ENCODE results near the gene GPNMB.

Gene GPNMB

DNA sequence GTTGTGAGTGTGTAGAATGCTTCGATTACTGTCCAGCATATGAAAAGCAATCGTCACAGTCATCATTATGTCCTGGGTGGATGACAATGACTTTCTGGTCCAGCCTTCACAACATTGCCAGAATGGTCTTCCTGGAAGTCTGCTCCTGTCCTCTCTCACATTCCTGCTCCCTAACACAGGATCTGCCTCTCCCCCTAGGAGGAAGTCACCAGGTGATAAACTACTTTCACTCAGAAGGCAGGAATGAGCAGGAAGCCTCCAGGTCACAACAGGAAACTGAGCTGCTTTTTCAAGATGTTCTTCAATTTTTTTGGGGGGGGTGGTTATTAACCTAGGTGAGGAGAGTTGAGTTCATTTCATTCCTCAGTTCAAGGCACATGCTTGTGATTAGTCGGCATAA, 13.6 kb upstream of the GPNMB start:
- DNase-seq: no peak

GRCh38 chr7:23234569-23235296, 11.8 kb upstream of the GPNMB start:
- DNase-seq: no peak

GRCh38 chr7:23235813-23236221, 10.8 kb upstream of the GPNMB start:
- DNase-seq: no peak

DNA sequence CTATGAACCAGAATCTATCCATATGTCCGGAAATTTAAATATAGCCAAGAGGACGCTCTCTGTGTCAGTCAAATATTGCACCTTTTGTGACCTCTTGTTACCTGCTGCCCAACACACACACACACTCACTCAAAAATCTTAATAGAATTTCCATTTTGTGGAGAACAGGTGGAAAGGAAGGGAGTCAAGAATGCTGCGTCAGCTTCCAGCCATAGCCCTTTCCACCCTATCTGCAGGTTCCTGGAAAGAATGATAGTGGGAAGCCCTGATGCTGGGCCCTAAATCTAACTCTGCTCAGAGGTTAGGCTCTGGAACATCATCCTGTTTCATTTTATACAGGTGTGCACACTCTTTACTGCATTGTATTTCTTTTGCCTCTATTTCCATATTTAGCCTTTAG, 9.6 kb upstream of the GPNMB start:
- DNase-seq: no peak

DNA sequence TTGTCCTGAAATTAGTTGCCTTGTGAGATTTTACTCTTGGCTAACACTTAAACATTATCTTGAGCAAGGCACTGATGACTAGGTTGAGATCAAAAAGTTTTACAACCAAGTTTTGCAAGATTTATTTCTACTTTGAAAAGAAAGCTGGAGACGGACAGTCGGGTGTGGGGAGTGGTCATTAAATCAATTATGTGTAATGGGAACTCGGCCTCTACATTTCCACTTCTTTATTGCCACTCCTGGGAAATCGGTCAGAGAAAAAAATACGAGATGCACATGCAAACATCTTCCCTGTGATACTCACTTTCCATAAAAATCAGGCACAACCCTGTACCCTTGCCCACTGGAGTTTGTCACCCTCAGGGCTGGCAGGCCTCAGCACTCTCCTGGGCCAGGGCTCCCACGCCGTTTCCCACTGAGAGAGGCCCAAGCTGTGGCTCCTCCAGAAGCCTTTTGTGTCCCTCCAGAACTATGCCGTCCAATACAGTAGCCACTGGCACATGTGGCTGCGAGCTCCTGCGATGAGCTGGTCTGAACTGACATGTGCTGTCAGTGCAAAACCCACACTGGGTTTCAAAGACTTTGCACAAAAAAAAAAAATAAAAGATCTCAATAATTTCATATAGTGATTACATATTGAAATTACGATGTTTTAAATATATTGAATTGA, 7.5 kb upstream of the GPNMB start:
- DNase-seq: no peak

DNA sequence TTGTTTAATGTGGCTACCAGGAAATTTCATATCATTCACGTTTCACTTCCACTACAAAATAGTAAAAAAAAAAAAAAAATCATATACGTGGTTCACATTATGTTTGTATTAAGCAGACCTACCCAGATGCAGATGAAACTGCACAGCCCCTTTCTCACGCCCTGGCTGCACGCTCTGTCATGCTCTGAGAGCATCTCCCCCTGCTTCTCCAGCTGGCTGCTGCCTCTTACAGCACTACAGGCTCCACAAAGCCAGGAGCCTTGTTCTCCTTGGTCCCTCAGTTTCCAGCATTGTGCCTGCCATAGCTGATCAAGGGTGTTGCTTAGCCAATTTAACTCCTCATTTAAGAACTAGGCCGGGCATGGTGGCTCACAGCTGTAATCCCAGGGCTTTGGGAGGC, 6.9 kb upstream of the GPNMB start:
- DNase-seq: no peak

DNA sequence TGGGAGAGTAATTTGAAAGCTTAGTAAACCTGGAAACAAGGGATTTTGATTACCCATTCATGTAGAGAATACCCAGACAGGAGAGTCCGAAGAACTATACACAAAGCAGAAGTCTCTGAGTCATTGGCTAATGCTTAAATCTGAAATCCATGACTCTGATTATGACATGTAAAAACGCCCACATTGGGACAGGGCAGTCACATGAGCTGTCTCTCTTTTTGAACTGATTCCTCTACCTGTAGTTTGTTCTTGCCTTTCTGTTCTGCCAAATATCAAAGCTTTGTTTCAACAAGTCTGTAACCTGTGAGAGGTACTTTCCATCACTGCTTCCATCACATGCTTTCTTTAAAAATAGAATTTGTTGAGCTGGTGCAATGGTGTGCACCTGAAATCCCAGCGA, 4.3 kb upstream of the GPNMB start:
- DNase-seq: no peak

GRCh38 chr7:23242935-23243334, 3.6 kb upstream of the GPNMB start:
- no peak for DNase-seq

DNA sequence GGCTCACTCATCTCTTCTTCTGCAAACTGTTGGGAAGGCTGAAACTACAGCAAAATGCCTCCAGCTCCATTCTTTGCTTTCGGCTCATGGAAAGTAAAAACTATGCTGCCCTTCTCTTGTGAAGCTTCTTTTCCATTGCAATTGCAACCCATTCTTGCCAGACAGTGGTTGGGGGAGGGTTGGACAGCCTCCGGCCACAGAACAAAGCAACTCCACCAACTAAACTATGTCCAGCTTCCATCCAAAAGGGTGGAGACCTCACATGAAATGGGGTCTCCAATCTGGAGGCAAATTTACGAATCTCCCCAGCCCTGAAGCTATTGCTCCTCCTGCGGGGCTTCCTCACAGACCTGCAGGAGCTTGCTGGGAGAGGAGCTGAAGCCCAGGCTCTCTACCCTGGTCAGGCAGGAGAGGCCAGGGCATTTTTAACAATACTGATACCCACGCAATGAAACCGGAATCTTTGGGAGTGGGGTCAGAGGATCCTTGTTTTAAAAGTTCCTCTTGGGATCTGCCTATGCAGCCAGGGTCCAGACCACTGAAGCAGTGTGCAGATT, 549 bp downstream of the GPNMB start:
- DNase-seq: no peak

- DNase-seq: no peak
These were observed 1.2 kb downstream of the GPNMB start for GRCh38 chr7:23247603-23248335.

- DNase-seq: no peak
These were observed 2.9 kb downstream of the GPNMB start for GRCh38 chr7:23249486-23249885.

DNA sequence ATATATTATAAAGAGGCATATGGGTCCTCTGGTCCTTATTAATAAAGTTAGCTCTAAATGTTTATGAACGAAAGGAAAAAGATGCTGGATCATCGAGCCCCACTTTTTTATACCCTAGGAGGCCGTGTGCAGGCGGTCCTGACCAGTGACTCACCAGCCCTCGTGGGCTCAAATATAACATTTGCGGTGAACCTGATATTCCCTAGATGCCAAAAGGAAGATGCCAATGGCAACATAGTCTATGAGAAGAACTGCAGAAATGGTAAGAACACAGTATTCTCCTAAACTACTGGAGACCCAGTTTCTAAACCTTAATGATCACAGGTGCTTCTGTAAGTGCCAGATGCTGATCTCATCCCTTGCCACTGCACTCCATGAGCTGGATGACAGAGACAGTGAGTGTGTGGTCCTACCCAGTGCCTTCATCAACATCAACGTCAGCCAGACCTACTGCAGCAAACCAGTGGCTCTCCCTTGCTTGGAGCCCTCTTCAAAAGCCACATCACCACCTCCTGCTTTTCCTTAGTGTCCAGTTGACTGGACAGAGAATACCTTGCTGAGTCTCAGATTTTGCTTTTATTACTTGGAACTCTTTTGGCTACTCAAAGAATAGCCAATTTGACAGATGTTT, 7.6 kb downstream of the GPNMB start:
- DNase-seq: no peak

DNA sequence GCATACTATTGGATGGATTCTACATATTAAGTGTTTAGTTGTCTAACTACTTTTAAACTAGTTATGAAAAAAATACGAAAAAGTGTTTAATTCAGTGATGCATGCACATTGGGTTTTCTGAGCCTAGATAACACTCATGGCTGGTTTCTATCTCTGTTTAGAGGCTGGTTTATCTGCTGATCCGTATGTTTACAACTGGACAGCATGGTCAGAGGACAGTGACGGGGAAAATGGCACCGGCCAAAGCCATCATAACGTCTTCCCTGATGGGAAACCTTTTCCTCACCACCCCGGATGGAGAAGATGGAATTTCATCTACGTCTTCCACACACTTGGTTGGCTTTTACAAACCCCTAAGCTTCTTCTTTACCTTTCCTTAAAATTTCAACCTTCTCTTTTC, 10.2 kb downstream of the GPNMB start:
- no peak for DNase-seq

DNA sequence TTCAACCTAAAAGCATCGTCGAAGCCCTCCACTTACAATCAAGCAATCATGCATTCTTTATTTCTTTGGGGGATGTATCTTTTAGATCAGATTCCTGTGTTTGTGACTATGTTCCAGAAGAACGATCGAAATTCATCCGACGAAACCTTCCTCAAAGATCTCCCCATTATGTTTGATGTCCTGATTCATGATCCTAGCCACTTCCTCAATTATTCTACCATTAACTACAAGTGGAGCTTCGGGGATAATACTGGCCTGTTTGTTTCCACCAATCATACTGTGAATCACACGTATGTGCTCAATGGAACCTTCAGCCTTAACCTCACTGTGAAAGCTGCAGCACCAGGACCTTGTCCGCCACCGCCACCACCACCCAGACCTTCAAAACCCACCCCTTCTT, 13.8 kb downstream of the GPNMB start:
- no peak for DNase-seq

- DNase-seq: peak; percentile 70
These were observed 15.4 kb downstream of the GPNMB start for GRCh38 chr7:23261843-23262452.

GRCh38 chr7:23264916-23265458, 18.4 kb downstream of the GPNMB start:
- DNase-seq: no peak

- DNase-seq: no peak
These were observed 20.3 kb downstream of the GPNMB start for GRCh38 chr7:23266918-23267317.

DNA sequence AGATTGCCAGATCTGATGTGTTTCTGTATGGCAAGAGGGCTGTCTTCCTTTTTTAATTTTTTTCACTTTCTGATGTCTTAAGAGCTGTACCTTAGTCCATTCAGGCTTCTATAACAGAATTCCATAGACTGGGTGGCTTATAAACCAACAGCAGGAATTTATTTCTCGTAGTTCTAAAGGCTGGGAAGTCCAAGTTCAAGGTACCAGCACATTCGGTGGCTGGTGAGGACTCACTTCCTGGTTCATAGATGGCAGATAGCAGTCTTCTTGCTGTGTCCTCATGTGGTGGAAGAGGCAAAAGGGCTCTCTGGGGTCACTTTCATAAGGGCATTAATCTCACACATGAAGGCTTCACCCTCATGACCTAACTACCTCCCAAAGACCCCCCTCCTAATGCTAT, 20.8 kb downstream of the GPNMB start:
- no peak for DNase-seq

- DNase-seq: no peak
These were observed 21.6 kb downstream of the GPNMB start for GRCh38 chr7:23268167-23268566.

- DNase-seq: no peak
These were observed 22.2 kb downstream of the GPNMB start for GRCh38 chr7:23268746-23269145.

- DNase-seq: no peak
These were observed 25.7 kb downstream of the GPNMB start for GRCh38 chr7:23272275-23272674.

GRCh38 chr7:23273141-23273599, 26.6 kb downstream of the GPNMB start:
- peak; percentile 93 for DNase-seq

Measured in NCI-H774 (cell line).